K562 (cell line): ENCODE measurements around the gene COL8A2. TPM values are rescaled to one million over a fixed set of nuclear protein-coding genes. Genes with fewer than 3 reads are reported as not detected.

Experiments
- CBX3 ChIP-seq, 2 experiments: IDR thresholded peaks; 1 replicate in 1 of 2; 2 replicates in 1 of 2; pipeline ENCODE4 v1.6.1; 2012; ENCODE audit warnings: inconsistent platforms in 2 of 2, low read length in 2 of 2, borderline replicate concordance in 1 of 2, control low read depth in 1 of 2
- MEIS2 ChIP-seq: fragments of 450-650 bp; IDR thresholded peaks from 2 replicates; pipeline ENCODE4 v1.6.1; 2014; ENCODE audit warnings: mild to moderate bottlenecking; ENCODE audit not compliant: partially characterized antibody
- STAT5A ChIP-seq: IDR thresholded peaks from 2 replicates; pipeline ENCODE4 v1.6.1; 2012; ENCODE audit warnings: low read length, inconsistent platforms, borderline replicate concordance
- ZNF124 ChIP-seq: sonication (generic); formaldehyde crosslinking; IDR thresholded peaks from 2 replicates; pipeline ENCODE4 v1.8.1; 2022; ENCODE audit warnings: missing genetic modification reagents
- ZNF354B ChIP-seq: fragments of 250-450 bp; sonication (Bioruptor Pico); IDR thresholded peaks from 2 replicates; pipeline ENCODE4 v1.4.0; 2020
- polyA plus RNA-seq, 8 experiments: library from polyadenylated mRNA; depleted of rRNA in 4 of 8; stranded (reverse) in 5 of 8; unstranded in 3 of 8; fragments of >200 nt; fragmentation: Nextera tagmentation in 2 of 8; fragmentation: Illumina TruSeq in 1 of 8; extraction: Ambion mirVana in 2 of 8; extraction: Trizol in 1 of 8; gene quantifications; 2 replicates each; pipeline versions ENCODE4 v1.2.1 to v1.2.3, GENCODE V29; 2011 to 2014; ENCODE audit warnings: inconsistent platforms in 1 of 8, missing spikeins in 1 of 8
- total RNA-seq, 7 experiments: library from RNA; depleted of rRNA in 6 of 7; stranded (reverse); fragments of >200 nt in 6 of 7; fragmentation: Illumina TruSeq in 2 of 7; extraction: Trizol in 2 of 7; gene quantifications; 2 replicates each; pipeline versions ENCODE4 v1.2.1 to v1.2.3, GENCODE V29; 2011 to 2021; ENCODE audit warnings: low replicate concordance in 1 of 7
- TF ChIP-seq, protein P1 (sequence below): fragments of 200-600 bp; sonication (generic); IDR thresholded peaks from one replicate; pipeline ENCODE4 v1.6.1; 2012; ENCODE audit warnings: mild to moderate bottlenecking, low read depth, low read length, inconsistent platforms
- TF ChIP-seq, protein P2 (sequence below): sonication (generic); formaldehyde crosslinking; IDR thresholded peaks from 2 replicates; pipeline ENCODE4 v1.8.1; 2022; ENCODE audit warnings: missing genetic modification reagents

Gene COL8A2
- total and polyA plus RNA-seq, 9 of the 15 experiments (the other 6 are each of a cell fraction or from before 2014, with no cell fraction given), result 0.03 to 0.14 (median 0.04) TPM; not detected in 5

DNA sequence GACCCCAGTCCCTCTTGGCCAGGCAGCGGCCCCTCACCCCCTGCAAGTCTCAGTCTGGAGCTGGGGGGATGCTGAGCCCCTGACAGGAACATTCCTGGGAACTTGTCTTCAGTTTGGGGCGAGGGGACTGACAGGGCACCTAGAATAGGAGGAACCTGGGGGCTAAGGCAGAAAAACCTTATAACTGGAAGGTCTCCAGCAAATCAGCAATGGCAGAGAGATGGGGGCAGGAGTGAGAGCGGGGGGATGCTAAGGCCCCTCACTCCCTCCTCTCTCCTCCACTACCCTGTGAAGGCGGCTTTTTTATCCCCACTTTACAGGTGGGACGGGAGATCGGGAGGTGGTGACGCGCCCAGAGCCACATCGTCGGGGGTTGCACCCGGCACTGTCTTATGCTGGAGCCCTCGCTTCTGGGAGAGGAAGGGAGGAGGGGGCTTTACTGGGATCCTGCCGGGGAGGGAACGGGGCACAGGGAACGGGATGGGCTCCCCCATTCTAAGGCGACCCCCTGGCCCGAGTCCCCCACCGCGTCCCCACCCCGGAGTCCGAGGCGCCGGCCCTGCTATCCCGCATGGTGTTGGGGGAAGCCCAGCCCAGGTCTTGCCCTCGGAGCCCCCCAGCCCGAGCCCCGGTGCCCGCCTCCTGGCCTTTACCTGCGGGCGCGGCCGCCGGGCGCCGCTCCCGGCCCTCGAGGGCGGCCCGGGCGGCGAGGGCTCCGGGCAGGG lies 456 bp downstream of the COL8A2 start (continued):
- TF ChIP-seq, protein P1, sequence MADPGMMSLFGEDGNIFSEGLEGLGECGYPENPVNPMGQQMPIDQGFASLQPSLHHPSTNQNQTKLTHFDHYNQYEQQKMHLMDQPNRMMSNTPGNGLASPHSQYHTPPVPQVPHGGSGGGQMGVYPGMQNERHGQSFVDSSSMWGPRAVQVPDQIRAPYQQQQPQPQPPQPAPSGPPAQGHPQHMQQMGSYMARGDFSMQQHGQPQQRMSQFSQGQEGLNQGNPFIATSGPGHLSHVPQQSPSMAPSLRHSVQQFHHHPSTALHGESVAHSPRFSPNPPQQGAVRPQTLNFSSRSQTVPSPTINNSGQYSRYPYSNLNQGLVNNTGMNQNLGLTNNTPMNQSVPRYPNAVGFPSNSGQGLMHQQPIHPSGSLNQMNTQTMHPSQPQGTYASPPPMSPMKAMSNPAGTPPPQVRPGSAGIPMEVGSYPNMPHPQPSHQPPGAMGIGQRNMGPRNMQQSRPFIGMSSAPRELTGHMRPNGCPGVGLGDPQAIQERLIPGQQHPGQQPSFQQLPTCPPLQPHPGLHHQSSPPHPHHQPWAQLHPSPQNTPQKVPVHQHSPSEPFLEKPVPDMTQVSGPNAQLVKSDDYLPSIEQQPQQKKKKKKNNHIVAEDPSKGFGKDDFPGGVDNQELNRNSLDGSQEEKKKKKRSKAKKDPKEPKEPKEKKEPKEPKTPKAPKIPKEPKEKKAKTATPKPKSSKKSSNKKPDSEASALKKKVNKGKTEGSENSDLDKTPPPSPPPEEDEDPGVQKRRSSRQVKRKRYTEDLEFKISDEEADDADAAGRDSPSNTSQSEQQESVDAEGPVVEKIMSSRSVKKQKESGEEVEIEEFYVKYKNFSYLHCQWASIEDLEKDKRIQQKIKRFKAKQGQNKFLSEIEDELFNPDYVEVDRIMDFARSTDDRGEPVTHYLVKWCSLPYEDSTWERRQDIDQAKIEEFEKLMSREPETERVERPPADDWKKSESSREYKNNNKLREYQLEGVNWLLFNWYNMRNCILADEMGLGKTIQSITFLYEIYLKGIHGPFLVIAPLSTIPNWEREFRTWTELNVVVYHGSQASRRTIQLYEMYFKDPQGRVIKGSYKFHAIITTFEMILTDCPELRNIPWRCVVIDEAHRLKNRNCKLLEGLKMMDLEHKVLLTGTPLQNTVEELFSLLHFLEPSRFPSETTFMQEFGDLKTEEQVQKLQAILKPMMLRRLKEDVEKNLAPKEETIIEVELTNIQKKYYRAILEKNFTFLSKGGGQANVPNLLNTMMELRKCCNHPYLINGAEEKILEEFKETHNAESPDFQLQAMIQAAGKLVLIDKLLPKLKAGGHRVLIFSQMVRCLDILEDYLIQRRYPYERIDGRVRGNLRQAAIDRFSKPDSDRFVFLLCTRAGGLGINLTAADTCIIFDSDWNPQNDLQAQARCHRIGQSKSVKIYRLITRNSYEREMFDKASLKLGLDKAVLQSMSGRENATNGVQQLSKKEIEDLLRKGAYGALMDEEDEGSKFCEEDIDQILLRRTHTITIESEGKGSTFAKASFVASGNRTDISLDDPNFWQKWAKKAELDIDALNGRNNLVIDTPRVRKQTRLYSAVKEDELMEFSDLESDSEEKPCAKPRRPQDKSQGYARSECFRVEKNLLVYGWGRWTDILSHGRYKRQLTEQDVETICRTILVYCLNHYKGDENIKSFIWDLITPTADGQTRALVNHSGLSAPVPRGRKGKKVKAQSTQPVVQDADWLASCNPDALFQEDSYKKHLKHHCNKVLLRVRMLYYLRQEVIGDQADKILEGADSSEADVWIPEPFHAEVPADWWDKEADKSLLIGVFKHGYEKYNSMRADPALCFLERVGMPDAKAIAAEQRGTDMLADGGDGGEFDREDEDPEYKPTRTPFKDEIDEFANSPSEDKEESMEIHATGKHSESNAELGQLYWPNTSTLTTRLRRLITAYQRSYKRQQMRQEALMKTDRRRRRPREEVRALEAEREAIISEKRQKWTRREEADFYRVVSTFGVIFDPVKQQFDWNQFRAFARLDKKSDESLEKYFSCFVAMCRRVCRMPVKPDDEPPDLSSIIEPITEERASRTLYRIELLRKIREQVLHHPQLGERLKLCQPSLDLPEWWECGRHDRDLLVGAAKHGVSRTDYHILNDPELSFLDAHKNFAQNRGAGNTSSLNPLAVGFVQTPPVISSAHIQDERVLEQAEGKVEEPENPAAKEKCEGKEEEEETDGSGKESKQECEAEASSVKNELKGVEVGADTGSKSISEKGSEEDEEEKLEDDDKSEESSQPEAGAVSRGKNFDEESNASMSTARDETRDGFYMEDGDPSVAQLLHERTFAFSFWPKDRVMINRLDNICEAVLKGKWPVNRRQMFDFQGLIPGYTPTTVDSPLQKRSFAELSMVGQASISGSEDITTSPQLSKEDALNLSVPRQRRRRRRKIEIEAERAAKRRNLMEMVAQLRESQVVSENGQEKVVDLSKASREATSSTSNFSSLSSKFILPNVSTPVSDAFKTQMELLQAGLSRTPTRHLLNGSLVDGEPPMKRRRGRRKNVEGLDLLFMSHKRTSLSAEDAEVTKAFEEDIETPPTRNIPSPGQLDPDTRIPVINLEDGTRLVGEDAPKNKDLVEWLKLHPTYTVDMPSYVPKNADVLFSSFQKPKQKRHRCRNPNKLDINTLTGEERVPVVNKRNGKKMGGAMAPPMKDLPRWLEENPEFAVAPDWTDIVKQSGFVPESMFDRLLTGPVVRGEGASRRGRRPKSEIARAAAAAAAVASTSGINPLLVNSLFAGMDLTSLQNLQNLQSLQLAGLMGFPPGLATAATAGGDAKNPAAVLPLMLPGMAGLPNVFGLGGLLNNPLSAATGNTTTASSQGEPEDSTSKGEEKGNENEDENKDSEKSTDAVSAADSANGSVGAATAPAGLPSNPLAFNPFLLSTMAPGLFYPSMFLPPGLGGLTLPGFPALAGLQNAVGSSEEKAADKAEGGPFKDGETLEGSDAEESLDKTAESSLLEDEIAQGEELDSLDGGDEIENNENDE, result no peak
- TF ChIP-seq ZNF354B (CRISPR knock-in tag) (no peak), MEIS2 (no peak), STAT5A (no peak), ZNF124 (CRISPR knock-in tag) (no peak), CBX3 (IDR thresholded peaks at IDR 0.05; ENCODE audit: borderline replicate concordance in 1 of 2, low read length in 2 of 2) (no peak)
- TF ChIP-seq, protein P2, sequence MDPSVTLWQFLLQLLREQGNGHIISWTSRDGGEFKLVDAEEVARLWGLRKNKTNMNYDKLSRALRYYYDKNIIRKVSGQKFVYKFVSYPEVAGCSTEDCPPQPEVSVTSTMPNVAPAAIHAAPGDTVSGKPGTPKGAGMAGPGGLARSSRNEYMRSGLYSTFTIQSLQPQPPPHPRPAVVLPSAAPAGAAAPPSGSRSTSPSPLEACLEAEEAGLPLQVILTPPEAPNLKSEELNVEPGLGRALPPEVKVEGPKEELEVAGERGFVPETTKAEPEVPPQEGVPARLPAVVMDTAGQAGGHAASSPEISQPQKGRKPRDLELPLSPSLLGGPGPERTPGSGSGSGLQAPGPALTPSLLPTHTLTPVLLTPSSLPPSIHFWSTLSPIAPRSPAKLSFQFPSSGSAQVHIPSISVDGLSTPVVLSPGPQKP (CRISPR knock-in tag), result no peak
